ENCODE measurements around the gene NR3C2.

The NR3C2 gene

DNA sequence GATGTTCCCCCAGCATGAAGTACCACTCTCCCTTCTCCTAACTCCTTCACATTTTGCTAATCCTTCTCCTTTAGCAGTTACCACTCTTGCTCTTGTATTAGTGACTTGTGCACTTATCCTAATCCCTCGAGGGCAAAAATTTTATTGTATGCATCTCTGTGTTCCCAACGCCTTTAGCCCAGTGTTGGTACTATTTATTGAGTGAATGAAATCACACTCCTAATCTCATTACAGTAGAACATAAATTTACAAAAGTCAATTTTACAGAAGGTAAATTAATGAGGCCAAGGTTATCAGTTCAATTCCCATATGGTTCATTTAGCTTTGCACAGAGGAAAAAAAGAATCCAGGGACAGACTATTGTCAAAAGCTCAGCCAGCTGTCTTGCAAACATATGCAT is 178.4 kb downstream of the NR3C2 start:
- no peak for DNase-seq (ENCODE audit: low read depth in 3 of 3)

DNA sequence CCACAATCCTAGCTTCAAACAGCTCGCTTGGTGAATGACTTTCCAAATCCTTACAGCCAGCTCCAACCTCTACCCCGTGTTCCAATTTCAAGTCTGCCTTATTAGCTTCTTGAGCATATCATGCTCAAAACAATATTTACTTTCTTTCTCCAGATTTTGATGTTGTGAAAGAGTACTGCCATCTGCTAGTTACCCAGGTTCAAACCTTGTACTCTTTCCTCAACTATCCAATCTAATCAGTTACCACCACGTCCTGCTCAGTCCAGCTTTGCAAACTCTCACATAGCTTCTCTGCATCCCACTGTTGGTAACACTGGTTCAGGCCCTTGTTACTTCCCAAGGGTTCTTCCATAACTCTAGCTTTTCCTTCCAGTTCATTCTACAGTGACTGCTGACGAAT is 179.1 kb downstream of the NR3C2 start:
- no peak for DNase-seq (ENCODE audit: low read depth in 3 of 3)

DNA sequence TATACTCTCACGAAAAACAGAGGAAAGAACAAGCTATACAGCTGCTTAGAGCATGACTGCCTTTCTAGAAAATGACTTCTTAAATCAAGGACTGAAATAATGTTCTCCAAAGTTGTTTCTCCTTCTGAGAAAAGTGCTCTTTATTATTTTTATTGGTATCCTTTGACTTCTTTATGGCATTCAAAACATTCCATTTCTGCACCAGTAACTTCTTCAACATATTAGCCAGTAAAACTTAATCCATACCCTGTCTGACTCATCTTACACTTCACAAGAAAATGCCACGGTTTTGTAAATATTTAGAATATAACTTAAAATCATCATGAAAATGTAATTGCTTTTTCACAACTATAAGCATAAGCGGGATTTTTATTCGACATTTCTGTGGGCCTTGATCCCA is 180.4 kb downstream of the NR3C2 start:
- DNase-seq (ENCODE audit: low read depth in 3 of 3), result no peak

DNA sequence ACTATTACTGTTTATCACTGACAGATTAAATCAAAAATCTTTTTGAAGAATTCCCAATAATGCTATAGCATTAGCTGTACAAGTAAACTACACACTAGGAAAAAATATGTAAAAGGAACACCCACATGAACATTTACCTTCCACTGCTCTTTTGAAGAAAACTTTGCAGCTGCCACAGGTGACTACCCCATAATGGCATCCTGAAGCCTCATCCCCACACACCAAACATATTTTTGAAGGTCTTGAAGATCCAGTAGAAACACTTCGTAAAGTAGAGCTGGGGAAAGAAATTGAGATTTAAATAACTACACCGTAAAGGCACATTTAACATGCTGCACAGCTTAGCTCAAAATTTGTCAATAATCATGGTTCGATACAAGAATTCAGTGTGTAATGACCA is 182.4 kb downstream of the NR3C2 start:
- DNase-seq (ENCODE audit: low read depth in 3 of 3), result no peak

DNA sequence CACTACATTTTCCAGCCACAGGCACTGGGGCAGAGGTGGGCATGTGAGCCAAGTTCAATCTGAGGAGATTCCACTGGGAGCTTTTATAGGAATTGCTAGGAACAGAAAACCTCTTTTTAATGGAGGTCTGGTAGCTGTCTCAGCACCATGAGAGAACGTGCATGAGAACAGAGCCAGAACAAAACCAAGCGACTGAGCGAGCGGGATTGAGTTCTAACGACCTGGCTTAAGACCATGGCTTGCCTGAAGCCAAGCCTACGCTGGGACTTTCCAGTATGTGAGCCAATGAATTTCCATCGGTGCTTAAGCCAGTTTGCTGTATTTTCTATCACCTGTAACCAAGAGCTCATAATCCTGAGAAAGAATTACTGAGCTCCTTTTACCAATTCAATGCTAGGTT is 183.7 kb downstream of the NR3C2 start:
- DNase-seq (ENCODE audit: low read depth in 3 of 3), result no peak

DNA sequence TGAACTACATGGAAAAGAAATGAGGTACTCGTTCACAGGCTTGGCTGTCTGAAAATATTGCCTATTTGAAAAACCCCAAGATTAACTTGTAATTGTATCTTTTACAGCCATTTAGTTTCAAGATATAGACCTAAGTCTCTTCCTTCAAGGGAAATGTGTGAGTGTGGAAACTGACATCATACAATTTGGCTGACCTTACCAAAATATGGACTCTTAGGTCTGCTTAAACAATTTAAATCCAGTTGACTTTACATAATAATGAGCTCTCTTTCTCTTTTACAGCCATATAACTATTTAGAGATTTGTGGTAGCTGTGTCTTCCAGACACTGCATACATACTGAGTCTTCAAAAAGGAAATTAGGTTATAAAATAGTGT is 186.9 kb downstream of the NR3C2 start:
- no peak for DNase-seq (ENCODE audit: low read depth in 3 of 3)

DNA sequence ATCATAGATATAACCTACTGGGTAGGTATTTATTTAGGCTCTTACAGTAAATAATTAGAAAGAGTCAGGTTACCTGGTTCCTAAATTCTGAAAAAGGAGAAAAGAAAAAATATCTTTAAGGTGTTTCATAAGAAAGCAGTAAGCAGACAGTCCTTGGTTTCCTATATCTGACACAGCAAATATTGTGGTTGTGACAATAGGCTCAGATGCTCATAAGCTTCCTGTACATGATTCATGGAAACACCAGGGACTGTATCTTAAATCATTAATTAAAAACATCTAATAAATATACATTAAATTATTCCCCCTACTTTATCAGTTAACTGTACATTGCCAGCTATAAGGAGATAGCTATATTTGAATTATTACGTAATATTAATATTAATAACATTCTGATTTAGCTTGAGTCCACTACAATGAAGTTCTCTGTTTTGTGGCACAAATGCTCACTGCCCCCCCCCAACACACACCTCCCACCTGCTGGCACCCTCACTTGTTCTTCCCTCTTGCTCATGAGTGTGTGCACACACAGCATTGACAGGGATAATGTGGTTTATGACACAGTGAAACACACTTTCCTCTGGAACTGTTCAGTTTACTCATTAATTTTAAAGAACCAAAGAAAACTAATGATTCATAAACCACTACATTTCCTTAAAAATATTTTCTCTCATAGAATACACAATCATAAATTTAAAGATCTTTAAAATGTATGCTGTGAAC is 187.4 kb downstream of the NR3C2 start:
- DNase-seq (ENCODE audit: low read depth in 3 of 3), result no peak

DNA sequence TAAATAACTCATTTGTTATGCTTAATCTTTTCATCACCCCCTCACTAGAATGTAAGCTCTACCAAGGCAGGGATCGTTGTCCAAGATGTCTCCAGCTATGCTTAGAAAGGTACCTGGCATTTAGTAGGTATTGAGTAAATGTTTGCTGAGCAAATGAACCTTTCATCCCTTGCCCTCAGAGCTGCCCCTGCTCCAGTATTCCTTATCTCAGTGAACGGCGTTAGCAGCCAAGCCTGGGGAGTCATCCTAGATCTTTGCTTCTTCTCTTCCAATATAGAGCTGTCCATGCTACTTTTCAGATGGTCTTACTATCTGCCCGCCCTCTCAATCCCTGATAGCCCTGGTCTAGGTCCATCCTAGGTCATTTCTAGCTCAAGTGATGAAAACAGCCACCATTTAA is 188.4 kb downstream of the NR3C2 start:
- DNase-seq (ENCODE audit: low read depth in 3 of 3), result no peak

DNA sequence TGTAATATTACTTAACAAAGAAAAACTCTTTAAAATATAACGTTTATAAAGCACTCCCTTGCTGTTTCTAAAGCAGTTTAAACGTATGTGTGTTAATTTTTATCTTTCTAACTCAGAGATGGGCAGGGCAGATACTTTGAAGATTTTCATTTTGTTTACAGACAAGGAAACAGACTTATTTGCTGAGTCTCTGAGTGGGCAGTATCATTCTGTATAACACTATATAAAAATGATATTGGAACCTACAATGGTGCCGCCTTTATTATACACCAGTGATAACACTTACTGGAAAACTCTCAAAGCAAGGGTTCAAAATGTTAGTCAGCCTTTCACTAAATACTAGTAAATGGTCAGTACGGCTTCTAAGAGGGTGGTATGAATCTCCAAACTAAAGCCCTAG is 193.4 kb downstream of the NR3C2 start:
- no peak for DNase-seq (ENCODE audit: low read depth in 3 of 3)

DNA sequence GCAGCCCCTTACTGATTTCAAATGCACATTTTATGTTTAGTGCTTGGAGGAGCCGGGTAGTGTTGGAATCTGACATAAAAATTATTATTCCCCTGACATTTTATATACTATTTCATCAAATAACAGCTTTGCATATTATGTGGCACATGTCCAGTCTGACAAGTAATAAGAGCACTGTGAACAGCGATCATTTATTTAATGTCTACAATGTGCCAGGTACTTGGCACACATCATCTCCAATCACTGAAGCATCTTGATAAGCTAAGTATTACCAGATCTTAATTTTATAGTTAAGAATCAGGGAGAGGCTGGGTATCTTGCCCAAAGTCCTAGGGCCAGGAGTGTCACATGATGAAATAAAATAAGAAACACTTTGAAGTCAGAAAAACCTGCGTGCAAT is 197.2 kb downstream of the NR3C2 start:
- no peak for DNase-seq (ENCODE audit: low read depth in 3 of 3)

DNA sequence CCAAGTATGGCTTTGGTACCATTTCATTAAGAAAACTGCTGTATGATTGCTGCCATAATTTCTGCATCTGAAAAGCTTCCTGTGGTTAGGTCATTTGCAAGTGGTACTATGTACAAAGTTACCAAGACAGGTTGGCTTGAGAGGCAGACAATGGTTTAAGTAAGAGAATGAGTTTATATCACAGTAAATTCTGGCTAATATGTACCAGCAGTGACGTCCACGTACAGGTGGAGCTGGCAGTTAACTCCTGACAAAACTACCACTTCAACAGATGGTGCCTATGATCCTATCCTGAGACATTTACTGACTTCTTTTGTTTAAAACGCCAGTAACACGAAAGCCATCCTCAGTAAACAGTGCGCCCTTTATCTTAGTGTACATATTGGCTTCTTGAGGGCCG is 198.4 kb downstream of the NR3C2 start:
- no peak for DNase-seq (ENCODE audit: low read depth in 3 of 3)

DNA sequence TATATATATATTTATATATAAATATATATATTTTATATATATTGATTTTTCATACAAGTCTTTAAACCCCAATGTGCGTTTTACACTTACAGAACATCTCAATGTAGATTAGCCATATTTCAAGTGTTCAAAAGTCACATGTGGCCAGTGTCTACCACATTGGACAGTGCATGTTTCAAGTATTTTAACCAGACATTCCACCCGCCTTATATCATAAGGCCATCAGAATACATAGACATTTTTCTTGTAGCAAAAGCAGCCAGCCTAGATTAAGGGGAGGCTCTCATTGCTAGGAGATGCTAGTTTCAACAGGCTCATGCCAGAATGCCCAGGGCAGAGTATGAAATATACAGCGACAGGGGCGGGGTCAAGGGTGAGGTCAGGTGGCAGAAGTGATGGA is 202.0 kb downstream of the NR3C2 start:
- no peak for DNase-seq (ENCODE audit: low read depth in 3 of 3)

DNA sequence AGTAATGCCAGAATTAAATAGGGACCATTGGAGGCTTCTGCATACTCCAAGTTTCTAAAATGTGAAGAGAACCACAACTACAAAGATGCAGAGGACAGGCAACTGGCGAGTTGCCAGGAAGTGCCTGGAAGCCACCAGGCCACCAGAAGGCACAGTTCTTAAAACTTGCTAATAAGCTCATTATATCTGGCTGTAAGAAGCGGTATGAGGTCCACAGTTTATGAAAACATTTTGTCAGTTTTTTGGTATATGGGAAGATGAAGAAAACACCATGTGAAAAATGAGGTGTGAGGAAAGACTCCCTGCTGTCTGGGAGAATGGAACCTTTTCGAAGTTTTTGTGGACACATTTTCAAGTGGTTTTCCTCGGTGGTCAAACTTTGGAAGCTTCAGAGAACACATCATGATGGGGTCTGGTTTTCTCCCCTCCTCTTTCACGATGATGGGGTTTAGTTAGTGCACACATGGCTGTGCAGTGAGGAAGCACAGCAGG is 202.7 kb downstream of the NR3C2 start:
- DNase-seq (ENCODE audit: low read depth in 3 of 3), result no peak

DNA sequence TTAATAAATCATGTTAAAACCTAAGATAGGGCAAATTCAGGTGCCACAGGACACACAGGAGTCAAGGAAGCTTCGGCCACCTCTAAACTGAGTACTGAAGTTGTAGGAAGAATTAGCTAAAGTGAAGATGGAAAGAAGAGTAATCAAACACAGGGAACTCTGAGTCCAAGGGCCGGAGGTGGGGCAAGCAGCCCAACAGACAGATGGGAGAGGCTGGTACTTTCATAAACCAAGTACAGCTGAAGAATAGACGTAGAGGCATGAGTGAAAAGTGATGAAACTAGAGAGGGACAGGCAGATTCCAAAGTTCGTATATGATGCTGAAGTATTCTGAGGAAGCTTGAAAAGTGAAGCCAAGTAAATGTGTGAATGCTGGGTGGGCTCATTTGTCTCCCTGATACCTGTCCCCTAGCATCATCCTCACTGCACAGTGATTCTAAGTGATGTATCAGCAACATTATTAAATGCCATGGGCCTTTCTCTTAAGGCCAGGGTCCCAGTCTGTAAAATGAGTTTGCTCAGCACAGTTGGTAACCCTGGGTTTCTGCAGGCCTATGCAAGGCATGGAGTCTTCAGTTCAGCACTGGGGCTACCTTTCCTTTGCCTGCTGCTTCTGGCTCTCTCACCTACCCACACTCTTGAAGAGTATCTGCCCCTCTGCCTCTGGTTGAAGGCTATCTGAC is 203.3 kb downstream of the NR3C2 start:
- no peak for DNase-seq (ENCODE audit: low read depth in 3 of 3)

DNA sequence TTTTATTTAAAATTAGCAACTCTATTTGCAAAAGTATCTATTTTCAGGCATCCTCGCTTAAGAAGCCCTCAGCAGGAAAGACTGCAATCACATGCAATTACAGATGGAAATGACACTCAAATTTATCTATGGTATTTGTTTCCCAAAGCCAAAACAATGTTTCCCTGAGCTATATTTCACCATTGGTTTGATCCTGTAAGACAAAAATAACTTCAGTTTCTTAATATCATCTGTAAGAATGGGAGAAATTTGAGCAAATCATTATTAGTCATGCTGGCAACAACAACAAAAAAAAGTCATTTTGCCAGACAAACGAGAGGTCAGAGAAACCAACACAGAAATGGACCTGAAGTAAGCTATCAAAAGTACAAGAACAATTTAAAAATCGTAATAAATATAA is 204.1 kb downstream of the NR3C2 start:
- no peak for DNase-seq (ENCODE audit: low read depth in 3 of 3)

DNA sequence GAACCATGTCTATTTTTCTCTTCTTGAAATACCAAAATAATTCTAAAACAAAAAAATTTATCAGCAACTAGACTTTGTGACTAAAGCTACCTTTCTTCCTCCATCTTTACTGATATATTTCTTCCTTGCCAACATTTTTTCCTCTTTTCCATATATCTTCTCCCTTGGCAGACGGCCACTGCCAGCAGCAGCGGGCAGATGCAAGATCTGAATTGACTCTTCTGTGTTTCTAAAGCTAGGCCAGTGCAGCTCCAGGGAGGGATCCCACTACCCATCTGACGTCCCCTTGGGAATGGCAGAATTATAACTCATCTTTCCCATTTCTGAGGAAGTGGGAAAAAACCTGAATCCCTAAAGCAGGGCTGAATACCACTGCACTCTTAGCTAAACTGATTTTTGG is 206.4 kb downstream of the NR3C2 start:
- DNase-seq (ENCODE audit: low read depth in 3 of 3), result no peak

DNA sequence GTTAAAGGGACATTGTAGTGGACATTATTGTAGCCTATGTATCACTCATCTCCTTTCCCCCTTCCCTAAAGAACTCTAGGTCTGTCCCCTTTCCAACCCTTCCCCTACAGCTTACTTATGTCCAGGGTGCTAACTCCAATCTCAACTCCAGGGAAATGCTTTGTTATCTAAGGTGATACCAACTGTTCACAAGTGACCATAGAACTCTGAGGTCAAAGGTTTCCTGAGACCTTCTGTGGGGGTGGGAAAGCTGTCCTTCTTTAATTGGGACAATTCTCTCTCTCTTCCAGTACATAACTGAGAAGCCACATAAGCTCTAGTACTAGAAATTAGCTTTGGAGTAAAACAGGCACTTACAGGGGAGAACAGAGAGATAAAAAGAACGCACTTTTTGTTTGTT is 212.4 kb downstream of the NR3C2 start:
- no peak for DNase-seq (ENCODE audit: low read depth in 3 of 3)

DNA sequence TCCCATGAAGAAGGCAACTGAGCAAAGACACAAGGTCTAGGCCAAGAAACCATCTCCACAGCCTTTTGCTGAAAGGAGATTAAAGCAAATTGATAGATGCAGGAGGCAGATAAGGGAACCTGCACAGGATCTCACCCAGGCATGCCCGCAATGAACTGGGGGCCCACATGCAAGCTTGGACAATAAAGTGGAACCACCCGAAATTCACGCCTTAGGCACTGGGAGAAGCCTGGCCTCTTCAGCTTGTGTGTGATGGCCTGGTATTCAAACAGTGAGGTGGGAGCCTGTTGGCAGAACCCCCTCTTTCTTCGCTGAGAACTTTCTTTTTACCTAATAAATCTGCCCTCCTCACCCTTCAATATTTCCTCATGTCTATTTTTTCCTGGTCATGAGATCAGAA is 213.2 kb downstream of the NR3C2 start:
- DNase-seq (ENCODE audit: low read depth in 3 of 3), result no peak

DNA sequence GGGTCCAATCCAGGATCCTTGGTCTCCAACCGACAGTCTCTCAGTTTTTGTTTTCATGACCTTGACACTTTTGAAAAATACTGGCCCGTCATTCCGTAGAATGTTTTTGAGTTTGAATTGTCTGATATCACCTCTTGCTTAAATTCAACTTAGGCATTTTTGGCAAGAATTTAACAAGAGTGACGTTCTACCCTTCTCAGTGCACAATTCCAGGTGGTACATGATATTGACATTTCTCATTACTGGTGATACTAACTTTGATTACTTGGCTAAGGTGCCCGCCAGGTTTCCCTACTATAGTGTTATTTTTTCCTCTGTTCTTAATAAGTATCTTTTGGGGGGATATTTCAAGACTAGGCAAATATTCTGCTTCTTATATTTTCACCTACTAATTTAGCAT is 215.1 kb downstream of the NR3C2 start:
- no peak for DNase-seq (ENCODE audit: low read depth in 3 of 3)

DNA sequence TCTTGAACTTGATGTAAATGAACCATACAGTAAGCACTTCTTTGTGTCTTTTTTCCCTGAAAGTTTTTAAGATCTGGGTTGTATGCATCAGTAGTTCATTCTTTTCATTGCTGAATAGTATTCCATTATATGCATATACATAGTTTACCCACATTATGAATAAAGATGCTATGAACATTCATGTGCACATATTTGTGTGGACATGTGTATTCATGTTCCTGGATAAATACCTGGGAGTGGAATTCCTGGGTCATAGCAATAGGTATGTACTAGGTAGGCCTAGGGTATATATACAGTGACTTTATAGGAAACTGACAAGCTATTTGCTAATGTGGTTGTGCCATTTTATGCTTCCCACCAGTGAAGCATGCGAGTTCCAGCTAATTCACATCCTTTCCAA is 215.9 kb downstream of the NR3C2 start:
- no peak for DNase-seq (ENCODE audit: low read depth in 3 of 3)

DNA sequence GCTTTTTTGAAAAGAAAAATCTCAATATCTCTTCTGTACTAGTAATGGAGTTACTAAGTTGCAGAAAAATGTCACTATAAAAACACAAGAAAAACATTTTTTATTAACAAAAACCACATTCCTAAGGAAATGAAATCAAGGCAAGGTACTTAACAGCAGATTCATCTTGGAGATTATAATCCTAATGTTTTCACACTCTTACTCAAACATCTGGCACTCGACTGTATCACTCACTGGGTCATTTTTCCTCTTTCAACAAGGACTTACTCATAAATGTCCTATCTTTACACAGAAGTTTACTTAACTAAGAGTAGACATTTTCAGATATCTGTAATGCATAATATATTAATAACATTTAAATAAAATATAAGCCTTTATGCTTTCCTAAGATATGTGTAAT is 216.6 kb downstream of the NR3C2 start:
- no peak for DNase-seq (ENCODE audit: low read depth in 3 of 3)

DNA sequence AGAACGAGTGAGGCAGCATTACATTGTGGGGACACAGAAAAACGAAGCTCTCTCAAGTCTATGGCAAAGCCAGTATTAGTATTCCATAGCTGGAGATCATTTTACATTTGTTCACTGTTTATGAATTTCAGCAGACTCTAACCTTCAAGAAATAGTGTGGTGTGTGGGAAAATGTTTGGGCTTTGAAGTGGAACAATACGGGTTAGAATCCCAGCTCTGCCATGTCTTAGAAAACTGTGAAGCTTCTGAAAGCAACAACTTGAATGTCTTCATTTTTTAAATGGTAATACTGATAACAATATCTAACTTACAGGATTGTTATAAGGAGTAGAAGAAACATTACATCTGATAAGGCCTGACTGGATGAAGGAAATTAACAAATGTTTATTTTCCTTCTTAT is 217.7 kb downstream of the NR3C2 start:
- no peak for DNase-seq (ENCODE audit: low read depth in 3 of 3)

DNA sequence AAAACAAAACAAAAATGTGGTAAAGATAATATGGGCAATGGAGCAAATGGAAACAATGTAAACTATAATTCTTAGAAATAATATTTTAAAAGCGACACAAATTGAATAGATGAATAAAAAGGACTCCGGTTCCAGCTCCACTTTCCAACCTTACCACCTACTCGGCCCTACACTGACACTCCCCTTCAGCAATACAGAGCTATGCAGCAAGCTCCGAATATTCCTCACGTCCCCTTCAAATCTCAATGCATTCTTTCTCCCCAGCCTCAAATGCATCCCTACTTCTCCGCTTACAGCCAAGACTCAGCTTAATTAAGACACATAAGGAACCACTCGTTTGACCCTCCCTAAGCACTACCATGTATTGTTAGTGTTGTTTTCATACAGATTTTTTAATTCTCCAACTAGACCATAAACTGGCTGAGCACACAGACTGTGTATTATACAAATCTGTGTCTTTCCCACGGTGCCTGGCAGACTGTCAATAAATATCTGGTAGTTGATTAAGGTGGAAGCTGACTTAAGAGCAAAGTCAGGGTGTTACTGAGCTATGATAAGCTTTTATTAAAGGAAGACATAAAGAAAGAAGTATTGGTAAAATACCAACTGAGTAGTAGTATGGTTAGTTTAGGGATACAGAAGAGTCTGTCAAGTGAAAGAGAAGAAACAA is 219.1 kb downstream of the NR3C2 start:
- no peak for DNase-seq (ENCODE audit: low read depth in 3 of 3)
